OCI-LY7 (cell line): Measurements from ENCODE around the gene C4orf51. TPM values are rescaled to one million over a fixed set of nuclear protein-coding genes. Genes with fewer than 3 reads are reported as not detected.

Experiments used
- Bru-seq: library from RNA; stranded (reverse); fragments of 400-500 nt; gene quantifications from one replicate; lab custom pipeline; 2021; lab: Mats Ljungman, UMichigan
- BruChase-seq, 2 experiments: library from RNA; stranded (reverse); fragments of 400-500 nt; gene quantifications; one replicate each; lab custom pipeline; 2021; lab: Mats Ljungman, UMichigan
- BruUV-seq: library from RNA; stranded (reverse); fragments of 400-500 nt; replicated peaks from 2 replicates; lab custom pipeline; 2021; lab: Mats Ljungman, UMichigan
- CTCF ChIA-PET: fragments of 300-600 bp; sonication (Branson Sonifier 250); formaldehyde crosslinking; loops from one replicate; lab custom pipeline; 2022; ENCODE audit warnings: antibody characterized with exemption; ENCODE audit not compliant: unreplicated experiment; lab: Charles Lee
- POLR2A ChIA-PET: fragments of 300-600 bp; sonication (Branson Sonifier 250); formaldehyde crosslinking; loops from one replicate; lab custom pipeline; 2022; ENCODE audit warnings: antibody characterized with exemption; lab: Charles Lee
- DNase-seq: peaks from one replicate; pipeline ENCODE4 v3.0.0-alpha.2; 2015; ENCODE audit warnings: low spot score
- H2AFZ ChIP-seq: fragments of 200-600 bp; sonication (generic), shearing (Covaris generic); 2 replicates; pipeline ENCODE4 v1.6.1; 2014; ENCODE audit warnings: mild to moderate bottlenecking, antibody characterized with exemption, low read length, moderate library complexity
- H3K27ac ChIP-seq: fragments of 200-600 bp; sonication (generic); 2 replicates; pipeline ENCODE4 v1.5.1; 2014; ENCODE audit warnings: mixed run types, low read depth, mild to moderate bottlenecking, moderate library complexity, low read length, inconsistent platforms; ENCODE audit not compliant: poor library complexity, severe bottlenecking
- H3K36me3 ChIP-seq: fragments of 200-600 bp; sonication (generic); 2 replicates; pipeline ENCODE4 v1.6.1; 2014; ENCODE audit warnings: mild to moderate bottlenecking, antibody characterized with exemption, low read length, moderate library complexity, mixed read lengths; ENCODE audit not compliant: insufficient read depth
- H3K4me1 ChIP-seq: fragments of 200-600 bp; sonication (generic); 2 replicates; pipeline ENCODE4 v1.5.1; 2014; ENCODE audit warnings: mild to moderate bottlenecking, low read length; ENCODE audit not compliant: insufficient read depth, poor library complexity, severe bottlenecking
- H3K4me2 ChIP-seq: fragments of 200-600 bp; sonication (generic); 2 replicates; pipeline ENCODE4 v1.6.1; 2014; ENCODE audit warnings: mild to moderate bottlenecking, low read length
- H3K4me3 ChIP-seq: fragments of 200-600 bp; sonication (generic); 2 replicates; pipeline ENCODE4 v1.5.1; 2014; ENCODE audit warnings: mild to moderate bottlenecking, low read depth, low read length; ENCODE audit not compliant: poor library complexity, severe bottlenecking
- H3K79me2 ChIP-seq: fragments of 200-600 bp; sonication (generic); 2 replicates; pipeline ENCODE4 v1.6.1; 2016; ENCODE audit warnings: low read depth, mild to moderate bottlenecking, low read length, moderate library complexity, mixed read lengths; ENCODE audit not compliant: insufficient read depth
- H3K9me2 ChIP-seq: fragments of 200-600 bp; sonication (generic); 2 replicates; pipeline ENCODE4 v1.6.1; 2016; ENCODE audit warnings: mild to moderate bottlenecking, low read length, mixed read lengths; ENCODE audit not compliant: insufficient read depth
- H3K9me3 ChIP-seq: fragments of 200-600 bp; sonication (generic); 2 replicates; pipeline ENCODE4 v1.6.1; 2014; ENCODE audit warnings: mild to moderate bottlenecking, mixed run types, low read length, mixed read lengths
- H4K20me1 ChIP-seq: fragments of 200-600 bp; sonication (generic); 2 replicates; pipeline ENCODE4 v1.6.1; 2014; ENCODE audit warnings: mild to moderate bottlenecking, antibody characterized with exemption, low read length, moderate library complexity, mixed read lengths; ENCODE audit not compliant: insufficient read depth
- CTCF ChIP-seq: fragments of 200-600 bp; sonication (generic); conservative IDR thresholded peaks from 2 replicates; pipeline ENCODE4 v1.5.1; 2014; ENCODE audit warnings: mild to moderate bottlenecking, antibody characterized with exemption, low read length, moderate library complexity, mixed read lengths
- EZH2phosphoT487 ChIP-seq: fragments of 200-600 bp; sonication (generic); IDR thresholded peaks from 2 replicates; pipeline ENCODE4 v1.6.1; 2018; ENCODE audit warnings: low read depth, borderline replicate concordance, mild to moderate bottlenecking, mixed run types, antibody characterized with exemption, low read length, moderate library complexity, mixed read lengths
- intact Hi-C: fragments of 100-400 bp; cut with micrococcal nuclease; formaldehyde crosslinking; loops from one replicate; pipeline ENCODE4 v1.10.0; 2022; ENCODE audit not compliant: unreplicated experiment
- long read RNA-seq: library from polyadenylated mRNA; stranded (forward); transcript quantifications from one replicate; pipeline ENCODE4 v2.0.0, GENCODE V29; 2022
- total RNA-seq, 2 experiments: library from RNA; depleted of rRNA in 1 of 2; stranded (reverse); fragments of >200 nt in 1 of 2; shearing (Covaris generic) in 1 of 2; gene quantifications; 2 replicates each; pipeline ENCODE4 v1.2.3, GENCODE V29; 2014 to 2022

The C4orf51 gene
- total RNA-seq (2014; rRNA removed; shearing (Covaris generic)) (not detected in 2 replicates), total RNA-seq (2022) (not detected in 2 replicates), Bru-seq, nascent RNA (not detected), BruChase-seq, experiment 1, labeled RNA remaining after a 6-hour chase (not detected), BruChase-seq, experiment 2, labeled RNA remaining after a 2-hour chase (percentile 5 among the genes with signal in this experiment)
- long read RNA-seq, partial matches to known transcripts = 0 of 4 reads
- long read RNA-seq, other reads (novel, unspliced or antisense) = 4 of 4 reads

DNA sequence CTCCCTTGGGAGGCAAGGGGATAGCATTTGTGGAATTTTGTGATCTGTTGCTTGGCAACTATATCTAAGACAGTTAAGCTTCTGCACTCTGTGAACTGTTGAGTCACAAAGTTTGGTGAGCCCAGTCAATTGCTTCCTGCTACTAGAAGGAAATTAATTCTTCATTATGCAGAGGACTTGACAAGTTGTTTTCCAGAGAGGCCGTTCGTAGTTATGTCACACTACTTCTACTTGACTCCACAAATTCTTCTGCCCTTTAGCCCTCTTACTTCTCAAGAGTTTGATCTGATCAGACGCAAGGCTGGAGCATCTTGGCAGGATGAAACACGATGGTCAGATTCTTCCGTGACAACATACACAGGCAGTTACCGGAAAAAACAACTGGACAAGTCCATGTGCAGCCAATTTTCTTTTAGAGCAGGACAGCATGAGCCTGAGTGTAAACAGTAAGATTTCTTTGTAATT lies at the start of gene C4orf51:
Gene C4orf51 (plus strand): TSS at position 156 of the 465 bp plus-strand sequence. CDS start 58 bp downstream, at position 214.
- TF ChIP-seq CTCF = no peak
- no peak for TF ChIP-seq EZH2phosphoT487
- ChIA-PET CTCF (no interaction called here), POLR2A (interaction anchor here (0.6 to 0.9 kb wide), 3 partner anchors 9 to 655 kb away, joined by 3 to 6 read pairs (median 3); no protein-coding TSS in a partner anchor)
- no peak within 1 kb of the TSS for H3K4me2 ChIP-seq
- H3K27ac ChIP-seq = no peak within 1 kb of the TSS
- H3K4me3 ChIP-seq = no peak within 1 kb of the TSS
- intact Hi-C loops = no loop called here
- no peak for DNase-seq
- BruUV-seq = no TSS peak
- H3K9me3 ChIP-seq = no peaks in the 10 kb centered on the region
- H3K4me1 ChIP-seq = no peaks in the 10 kb centered on the region
- no peaks in the 10 kb centered on the region for H3K36me3 ChIP-seq
- H4K20me1 ChIP-seq = no peaks in the 10 kb centered on the region
- H3K79me2 ChIP-seq = no peaks in the 10 kb centered on the region
- H2AFZ ChIP-seq = no peak within 1 kb of the TSS
- H3K9me2 ChIP-seq = no peaks in the 10 kb centered on the region

- H3K9me2 ChIP-seq = no peaks in the 10 kb centered on the region
- H3K4me3 ChIP-seq = no peak overlapping the region
- TF ChIP-seq CTCF (no peak), EZH2phosphoT487 (no peak)
- no peak overlapping the region for H2AFZ ChIP-seq
- no peaks in the 10 kb centered on the region for H3K4me1 ChIP-seq
- no peaks in the 10 kb centered on the region for H3K79me2 ChIP-seq
- CTCF ChIA-PET = no interaction called here
- H3K4me2 ChIP-seq = no peak overlapping the region
- intact Hi-C loops = no loop called here
- no peaks in the 10 kb centered on the region for H4K20me1 ChIP-seq
- H3K9me3 ChIP-seq = no peaks in the 10 kb centered on the region
- POLR2A ChIA-PET = interaction anchor here (0.6 to 1.4 kb wide), 3 partner anchors 10 to 951 kb away, joined by 3 read pairs; no protein-coding TSS in a partner anchor
- no TSS peak for BruUV-seq
- no peak overlapping the region for H3K27ac ChIP-seq
- DNase-seq = no peak
- no peaks in the 10 kb centered on the region for H3K36me3 ChIP-seq
Observed at GRCh38 chr4:145635117-145635516, 44.8 kb upstream of the C4orf51 start.

DNA sequence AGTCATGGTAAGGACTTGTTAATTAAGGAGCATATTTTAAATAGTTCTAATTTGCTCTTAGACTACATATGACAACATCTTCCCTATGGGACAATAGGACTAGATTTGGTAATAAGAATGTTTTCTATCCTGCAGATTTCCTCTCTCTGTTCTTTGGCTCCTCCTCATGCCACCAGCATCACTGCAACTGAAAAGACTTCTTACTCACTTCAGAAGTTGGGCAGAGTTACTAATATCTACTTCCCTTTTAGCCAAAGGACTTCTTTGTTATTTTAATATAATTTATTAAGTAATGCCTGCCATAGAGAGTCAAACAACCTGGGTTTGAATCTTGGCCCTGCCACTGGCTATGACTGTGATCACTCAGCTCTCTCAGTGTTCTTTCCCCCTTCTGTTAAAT lies 44.3 kb upstream of the C4orf51 start:
- Histone ChIP-seq H3K4me1 (no peaks in the 10 kb centered on the region), H3K4me3 (no peak overlapping the region), H3K27ac (no peak overlapping the region), H3K9me3 (no peaks in the 10 kb centered on the region), H3K4me2 (no peak overlapping the region), H3K36me3 (no peaks in the 10 kb centered on the region; the same call in 1 of the 2 replicates), H3K9me2 (no peaks in the 10 kb centered on the region), H3K79me2 (no peaks in the 10 kb centered on the region), H2AFZ (no peak overlapping the region), H4K20me1 (no peaks in the 10 kb centered on the region)
- no TSS peak for BruUV-seq
- intact Hi-C loops = no loop called here
- DNase-seq = no peak
- no peak for TF ChIP-seq EZH2phosphoT487
- TF ChIP-seq CTCF = no peak
- CTCF ChIA-PET = no interaction called here
- POLR2A ChIA-PET = interaction anchor here (0.6 to 1.4 kb wide), 4 partner anchors 9 to 951 kb away, joined by 3 read pairs; no protein-coding TSS in a partner anchor
